ENCODE results near the gene SGCD.

The SGCD gene

DNA sequence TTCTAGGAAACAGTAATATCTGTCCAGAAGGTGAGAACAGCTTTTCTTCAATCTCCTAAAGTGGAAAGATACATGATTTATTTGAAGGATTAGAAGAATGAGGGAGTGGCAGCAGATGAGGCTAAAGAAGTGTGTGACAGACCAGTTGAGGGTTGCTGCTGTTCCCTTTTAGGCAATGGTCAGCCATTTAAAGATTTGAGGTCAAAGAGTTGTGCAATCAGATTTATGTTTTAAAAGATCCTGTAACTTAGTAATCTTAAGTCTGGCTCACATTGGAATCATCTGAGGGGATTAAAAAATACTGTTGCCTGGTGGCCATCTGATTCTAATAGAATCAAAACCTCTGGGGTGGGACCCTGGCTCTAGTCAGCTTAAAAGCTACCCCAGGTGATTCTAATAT, 4.3 kb upstream of the SGCD start:
- TF ChIP-seq FOXP2 (optimal IDR thresholded peaks at IDR 0.05; ENCODE audit: borderline replicate concordance, extremely low read depth, extremely low read length, insufficient read depth) (no peak), TAF1 (IDR thresholded peaks at IDR 0.05; ENCODE audit: borderline replicate concordance, insufficient read depth, low read length) (no peak), POLR2AphosphoS5 (IDR thresholded peaks at IDR 0.05; ENCODE audit: low read depth, low read length) (no peak), SIN3A (IDR thresholded peaks at IDR 0.05; ENCODE audit: borderline replicate concordance, insufficient read depth, low read length) (no peak)
- TF ChIP-seq, protein P1, sequence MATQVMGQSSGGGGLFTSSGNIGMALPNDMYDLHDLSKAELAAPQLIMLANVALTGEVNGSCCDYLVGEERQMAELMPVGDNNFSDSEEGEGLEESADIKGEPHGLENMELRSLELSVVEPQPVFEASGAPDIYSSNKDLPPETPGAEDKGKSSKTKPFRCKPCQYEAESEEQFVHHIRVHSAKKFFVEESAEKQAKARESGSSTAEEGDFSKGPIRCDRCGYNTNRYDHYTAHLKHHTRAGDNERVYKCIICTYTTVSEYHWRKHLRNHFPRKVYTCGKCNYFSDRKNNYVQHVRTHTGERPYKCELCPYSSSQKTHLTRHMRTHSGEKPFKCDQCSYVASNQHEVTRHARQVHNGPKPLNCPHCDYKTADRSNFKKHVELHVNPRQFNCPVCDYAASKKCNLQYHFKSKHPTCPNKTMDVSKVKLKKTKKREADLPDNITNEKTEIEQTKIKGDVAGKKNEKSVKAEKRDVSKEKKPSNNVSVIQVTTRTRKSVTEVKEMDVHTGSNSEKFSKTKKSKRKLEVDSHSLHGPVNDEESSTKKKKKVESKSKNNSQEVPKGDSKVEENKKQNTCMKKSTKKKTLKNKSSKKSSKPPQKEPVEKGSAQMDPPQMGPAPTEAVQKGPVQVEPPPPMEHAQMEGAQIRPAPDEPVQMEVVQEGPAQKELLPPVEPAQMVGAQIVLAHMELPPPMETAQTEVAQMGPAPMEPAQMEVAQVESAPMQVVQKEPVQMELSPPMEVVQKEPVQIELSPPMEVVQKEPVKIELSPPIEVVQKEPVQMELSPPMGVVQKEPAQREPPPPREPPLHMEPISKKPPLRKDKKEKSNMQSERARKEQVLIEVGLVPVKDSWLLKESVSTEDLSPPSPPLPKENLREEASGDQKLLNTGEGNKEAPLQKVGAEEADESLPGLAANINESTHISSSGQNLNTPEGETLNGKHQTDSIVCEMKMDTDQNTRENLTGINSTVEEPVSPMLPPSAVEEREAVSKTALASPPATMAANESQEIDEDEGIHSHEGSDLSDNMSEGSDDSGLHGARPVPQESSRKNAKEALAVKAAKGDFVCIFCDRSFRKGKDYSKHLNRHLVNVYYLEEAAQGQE (IDR thresholded peaks at IDR 0.05; ENCODE audit: insufficient read depth in 1 of 2, low read depth in 2 of 2, low read length in 2 of 2) = no peak

DNA sequence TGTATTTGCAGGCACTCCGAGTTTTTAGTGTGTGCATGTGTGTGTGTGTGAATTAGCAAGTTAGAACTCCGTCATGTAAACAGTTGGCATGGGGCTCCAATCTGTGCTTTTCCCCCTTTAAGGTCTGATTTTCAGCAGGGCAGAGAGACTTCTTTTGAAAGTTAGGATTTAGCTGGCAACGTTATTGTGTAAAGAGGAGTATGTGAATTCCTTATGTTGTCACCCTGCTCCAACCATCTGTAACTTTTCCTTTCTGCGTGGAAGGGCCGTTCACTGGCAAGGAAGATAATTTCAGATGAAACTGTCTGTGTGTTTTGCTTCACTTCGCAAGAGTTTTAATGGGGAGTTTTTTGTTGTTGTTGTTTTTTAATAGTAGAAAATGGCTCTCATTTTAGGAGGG, 332 bp downstream of the SGCD start:
- no peak; the same call in 1 of the 2 replicates for TF ChIP-seq POLR2AphosphoS5 (IDR thresholded peaks at IDR 0.05; ENCODE audit: low read depth, low read length)
- TF ChIP-seq, protein P1 (IDR thresholded peaks at IDR 0.05; ENCODE audit: insufficient read depth in 1 of 2, low read depth in 2 of 2, low read length in 2 of 2) = no peak
- no peak for TF ChIP-seq SIN3A (IDR thresholded peaks at IDR 0.05; ENCODE audit: borderline replicate concordance, insufficient read depth, low read length)
- TF ChIP-seq FOXP2 (optimal IDR thresholded peaks at IDR 0.05; ENCODE audit: borderline replicate concordance, extremely low read depth, extremely low read length, insufficient read depth) = no peak
- TF ChIP-seq TAF1 (IDR thresholded peaks at IDR 0.05; ENCODE audit: borderline replicate concordance, insufficient read depth, low read length) = no peak

DNA sequence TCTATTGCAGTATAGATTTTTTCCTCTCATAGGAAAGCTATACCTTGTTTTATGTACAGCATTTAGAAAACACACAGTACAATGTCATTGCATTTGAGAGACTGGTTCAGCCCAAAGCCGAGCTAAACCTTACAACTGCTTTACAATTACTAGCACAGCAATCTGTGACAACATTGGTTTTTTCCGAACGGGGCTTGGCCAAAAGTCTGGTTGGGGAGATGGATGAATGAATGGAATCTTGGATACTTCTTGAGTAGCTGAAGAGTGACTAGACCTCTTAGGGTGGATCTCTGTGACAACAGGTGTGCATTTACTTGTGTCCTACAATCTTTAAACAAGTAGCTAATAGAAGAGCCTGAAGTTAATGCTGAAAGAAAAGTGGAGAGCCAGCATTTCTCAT, 1.2 kb downstream of the SGCD start:
- TF ChIP-seq FOXP2 (optimal IDR thresholded peaks at IDR 0.05; ENCODE audit: borderline replicate concordance, extremely low read depth, extremely low read length, insufficient read depth) = no peak

DNA sequence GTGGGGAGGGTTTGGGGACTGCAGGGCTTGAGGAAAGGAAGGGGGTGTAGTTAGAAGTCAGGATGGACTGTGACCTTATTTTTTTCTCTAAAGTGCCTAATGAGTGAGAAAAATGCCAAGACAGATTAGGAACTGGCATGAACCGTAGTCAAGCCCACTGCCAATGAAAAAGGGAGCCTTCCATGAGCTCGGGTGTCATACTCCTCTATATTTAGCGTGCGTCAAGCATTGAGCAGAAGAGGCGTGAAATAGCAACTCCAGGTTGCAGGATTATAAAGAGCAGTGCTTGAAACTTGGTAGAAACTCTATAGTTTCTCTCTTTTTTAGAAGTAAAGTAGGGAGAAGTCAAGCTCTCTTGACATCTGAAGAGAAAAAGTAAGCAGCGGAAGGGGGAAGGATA, 1.8 kb downstream of the SGCD start:
- TF ChIP-seq TAF1 (IDR thresholded peaks at IDR 0.05; ENCODE audit: borderline replicate concordance, insufficient read depth, low read length) (no peak), SIN3A (IDR thresholded peaks at IDR 0.05; ENCODE audit: borderline replicate concordance, insufficient read depth, low read length) (no peak), POLR2AphosphoS5 (IDR thresholded peaks at IDR 0.05; ENCODE audit: low read depth, low read length) (no peak), FOXP2 (optimal IDR thresholded peaks at IDR 0.05; ENCODE audit: borderline replicate concordance, extremely low read depth, extremely low read length, insufficient read depth) (no peak)
- TF ChIP-seq, protein P1 (IDR thresholded peaks at IDR 0.05; ENCODE audit: insufficient read depth in 1 of 2, low read depth in 2 of 2, low read length in 2 of 2) = no peak

DNA sequence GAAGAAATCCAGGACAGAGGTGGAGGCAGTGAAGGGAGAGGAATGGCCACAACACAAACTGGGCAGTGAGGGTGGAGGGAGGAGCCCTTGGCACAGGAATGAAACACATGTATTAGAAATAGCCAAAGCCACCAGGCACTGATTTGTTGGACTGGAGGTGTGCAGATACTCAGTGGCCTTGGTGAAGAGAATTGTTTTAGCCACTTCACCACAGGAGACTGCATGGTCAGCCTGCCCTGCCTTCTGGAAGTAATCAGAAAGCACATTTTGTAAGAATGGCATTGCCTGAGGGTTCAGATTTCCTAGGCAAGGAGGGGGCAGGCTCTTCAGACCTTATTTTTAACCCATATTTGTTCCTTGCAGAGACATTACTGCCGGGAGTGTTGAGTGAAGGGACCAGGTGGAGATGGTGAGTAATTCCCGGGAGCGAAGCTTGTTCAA, 2.2 kb downstream of the SGCD start:
- TF ChIP-seq POLR2AphosphoS5 (IDR thresholded peaks at IDR 0.05; ENCODE audit: low read depth, low read length) = no peak
- TF ChIP-seq TAF1 (IDR thresholded peaks at IDR 0.05; ENCODE audit: borderline replicate concordance, insufficient read depth, low read length) = no peak
- TF ChIP-seq, protein P1 (IDR thresholded peaks at IDR 0.05; ENCODE audit: insufficient read depth in 1 of 2, low read depth in 2 of 2, low read length in 2 of 2) = no peak
- no peak for TF ChIP-seq FOXP2 (optimal IDR thresholded peaks at IDR 0.05; ENCODE audit: borderline replicate concordance, extremely low read depth, extremely low read length, insufficient read depth)
- TF ChIP-seq SIN3A (IDR thresholded peaks at IDR 0.05; ENCODE audit: borderline replicate concordance, insufficient read depth, low read length) = no peak
